Tibial nerve (tissue), 4 donors: Measurements from ENCODE around the gene STPG1.

Source experiments
- EP300 ChIP-seq, 2 donors: sonication (generic); formaldehyde crosslinking; IDR thresholded peaks; one replicate each; pipeline ENCODE4 v1.6.1; 2017; ENCODE audit warnings: antibody characterized with exemption in 2 of 2, mild to moderate bottlenecking in 1 of 2
- POLR2A ChIP-seq, 2 donors: fragments of 450-650 bp; IDR thresholded peaks; one replicate each; pipeline ENCODE4 v1.6.1; 2017; ENCODE audit warnings: antibody characterized with exemption in 2 of 2, mild to moderate bottlenecking in 2 of 2, moderate library complexity in 2 of 2
- TF ChIP-seq, protein P1 (sequence below), 5 experiments: fragments of 200-600 bp in 3 of 5; fragments of 450-650 bp in 2 of 5; sonication (generic) in 3 of 5; IDR thresholded peaks; one replicate each; pipeline ENCODE4 v1.5.1; 2016 to 2019; ENCODE audit warnings: antibody characterized with exemption in 5 of 5, mild to moderate bottlenecking in 3 of 5, moderate library complexity in 2 of 5

DNA sequence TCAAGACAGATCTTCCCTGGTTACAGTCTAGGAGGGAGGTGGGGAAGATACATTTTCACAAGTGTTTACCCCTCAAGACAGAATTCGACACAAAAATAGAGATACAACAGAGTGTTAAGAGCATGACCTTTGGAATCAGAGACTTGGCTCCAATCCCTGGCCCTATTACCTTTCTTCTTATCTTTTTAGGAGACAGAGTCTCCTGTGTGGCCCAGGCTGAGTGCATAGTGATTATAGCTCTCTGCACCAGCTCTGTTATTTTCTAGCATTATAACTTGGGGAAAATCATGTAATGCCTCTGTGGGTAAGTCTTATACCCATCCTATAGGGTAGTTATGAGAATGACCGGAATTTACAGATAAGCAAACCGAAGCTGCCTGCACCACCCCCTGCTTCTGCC, 11.9 kb upstream of the STPG1 start:
- TF ChIP-seq, protein P1, sequence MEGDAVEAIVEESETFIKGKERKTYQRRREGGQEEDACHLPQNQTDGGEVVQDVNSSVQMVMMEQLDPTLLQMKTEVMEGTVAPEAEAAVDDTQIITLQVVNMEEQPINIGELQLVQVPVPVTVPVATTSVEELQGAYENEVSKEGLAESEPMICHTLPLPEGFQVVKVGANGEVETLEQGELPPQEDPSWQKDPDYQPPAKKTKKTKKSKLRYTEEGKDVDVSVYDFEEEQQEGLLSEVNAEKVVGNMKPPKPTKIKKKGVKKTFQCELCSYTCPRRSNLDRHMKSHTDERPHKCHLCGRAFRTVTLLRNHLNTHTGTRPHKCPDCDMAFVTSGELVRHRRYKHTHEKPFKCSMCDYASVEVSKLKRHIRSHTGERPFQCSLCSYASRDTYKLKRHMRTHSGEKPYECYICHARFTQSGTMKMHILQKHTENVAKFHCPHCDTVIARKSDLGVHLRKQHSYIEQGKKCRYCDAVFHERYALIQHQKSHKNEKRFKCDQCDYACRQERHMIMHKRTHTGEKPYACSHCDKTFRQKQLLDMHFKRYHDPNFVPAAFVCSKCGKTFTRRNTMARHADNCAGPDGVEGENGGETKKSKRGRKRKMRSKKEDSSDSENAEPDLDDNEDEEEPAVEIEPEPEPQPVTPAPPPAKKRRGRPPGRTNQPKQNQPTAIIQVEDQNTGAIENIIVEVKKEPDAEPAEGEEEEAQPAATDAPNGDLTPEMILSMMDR (IDR thresholded peaks at IDR 0.05) = no peak
- TF ChIP-seq POLR2A (IDR thresholded peaks at IDR 0.05) = no peak
- no peak for TF ChIP-seq EP300 (IDR thresholded peaks at IDR 0.05)
